A549 treated with RU486 at 1 μM for 4 hours (cell line): ENCODE data around the gene GAS7. TPM values are rescaled to one million over a fixed set of nuclear protein-coding genes. Genes with fewer than 3 reads are reported as not detected.

Experiments
- total RNA-seq: library from RNA; stranded (reverse); fragments of 200-300 nt; extraction: Qiagen RNA extraction; gene quantifications from 5 replicates; pipeline ENCODE4 v1.2.3, GENCODE V29; 2022; ENCODE audit warnings: low read depth

The GAS7 gene
- total RNA-seq = 0.30 to 0.57 TPM (median 0.37 TPM) in 5 replicates

DNA sequence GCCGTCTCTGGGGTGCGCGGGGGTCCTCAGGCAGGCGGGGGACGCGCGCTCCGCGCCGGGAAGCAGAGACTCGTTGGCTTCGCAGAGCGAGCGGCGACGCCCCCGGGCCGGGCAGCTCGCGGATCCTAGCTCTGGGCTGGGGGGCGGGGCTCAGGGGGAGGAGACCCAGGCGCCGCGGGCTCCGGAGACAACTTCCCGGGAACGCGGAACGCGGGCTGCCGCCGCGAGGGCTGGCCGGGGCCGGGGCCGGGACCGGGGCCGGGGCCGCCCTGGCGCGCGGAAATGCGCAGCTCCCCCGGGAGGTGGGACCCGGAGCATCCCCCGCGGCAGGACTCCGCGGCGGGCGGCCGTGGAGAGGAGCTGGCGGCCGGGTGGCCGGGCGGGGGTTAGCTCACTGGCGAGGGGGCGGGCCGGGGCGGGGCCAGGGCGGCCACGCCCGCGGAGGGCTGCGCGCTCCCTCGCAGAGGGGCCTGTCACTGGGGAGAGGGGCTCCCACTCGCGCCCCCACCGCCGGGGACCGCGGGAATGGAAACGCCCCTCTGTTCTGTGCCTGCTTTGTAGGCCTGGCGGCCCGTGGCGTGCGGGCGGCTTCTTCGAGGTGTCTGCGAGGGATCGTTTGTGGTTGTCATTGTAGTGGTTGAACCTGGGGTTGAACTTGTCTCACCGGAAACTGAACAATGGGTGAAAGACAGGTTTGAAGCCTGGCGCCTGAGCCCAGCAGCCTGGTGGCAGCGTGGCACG lies at the start of gene GAS7:
Gene GAS7 (minus strand): TSS at position 98 of the 741 bp plus-strand sequence.

DNA sequence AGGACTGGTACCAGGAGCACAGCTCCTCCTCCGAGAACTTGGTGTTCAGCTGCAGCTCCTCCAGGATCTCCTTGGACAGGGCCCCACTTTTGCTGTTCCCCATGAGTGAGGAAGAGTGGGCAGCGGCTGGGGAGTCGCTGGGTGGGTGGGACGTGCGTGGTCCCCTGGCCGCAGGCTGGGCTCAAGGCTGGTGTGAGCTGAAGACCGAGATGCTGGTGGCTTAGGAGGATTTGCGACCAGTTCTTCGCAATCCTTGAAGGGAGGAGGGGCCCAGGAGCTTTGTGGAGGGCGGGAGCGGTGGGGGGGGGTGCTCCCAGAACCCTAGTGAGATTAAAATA lies 293.4 kb downstream of the GAS7 start, which contains the start of gene RCVRN:
Gene RCVRN (minus strand): TSS at position 194 of the 338 bp plus-strand sequence. CDS start 91 bp downstream, at position 103.

Other genes with a start within 250 kb of the GAS7 start
- not detected in 5 replicates for gene MYH13, start 174.4 kb upstream of the GAS7 start, total RNA-seq
- not detected in 5 replicates for gene MYH8, start 223.3 kb upstream of the GAS7 start, total RNA-seq